Non-pigmented ciliary epithelial cell (primary cell): ENCODE measurements around the gene ZNF516.

Experiments used
- DNase-seq: peaks from one replicate; pipeline ENCODE4 v3.0.0-alpha.2; 2010; ENCODE audit warnings: low read depth

ZNF516 gene

GRCh38 chr18:76468345-76469304 lies 26.4 kb downstream of the ZNF516 start:
- no peak for DNase-seq

- no peak for DNase-seq
These were observed 27.5 kb downstream of the ZNF516 start for GRCh38 chr18:76467371-76468190.

GRCh38 chr18:76466410-76466991 lies 28.5 kb downstream of the ZNF516 start:
- no peak for DNase-seq

- DNase-seq = no peak
These were observed 29.2 kb downstream of the ZNF516 start for GRCh38 chr18:76465630-76466409.

- DNase-seq = no peak
These were observed 30.5 kb downstream of the ZNF516 start for GRCh38 chr18:76464281-76465259.

DNA sequence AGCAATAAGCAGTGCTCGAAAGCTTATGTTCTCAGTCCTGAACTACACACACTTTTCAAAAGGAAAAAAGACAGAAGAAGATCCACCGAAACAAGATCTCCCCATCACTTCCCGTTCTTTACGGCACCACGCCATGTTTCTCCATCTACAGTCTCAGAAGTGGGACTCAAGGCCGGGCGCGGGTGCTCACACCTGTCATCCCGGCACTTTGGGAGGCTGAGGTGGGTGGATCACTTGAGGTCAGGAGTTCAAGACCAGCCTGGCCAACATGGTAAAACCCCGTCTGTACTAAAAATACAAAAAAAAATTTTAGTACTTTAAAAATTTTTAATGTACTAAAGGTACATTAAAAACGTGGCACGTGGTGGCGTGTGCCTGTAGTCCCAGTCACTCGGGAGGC lies 31.2 kb downstream of the ZNF516 start:
- DNase-seq = no peak

- DNase-seq = no peak
These were observed 31.7 kb downstream of the ZNF516 start for GRCh38 chr18:76463358-76463757.

- DNase-seq = no peak
These were observed 32.7 kb downstream of the ZNF516 start for GRCh38 chr18:76462326-76462694.

- DNase-seq = no peak
These were observed 33.2 kb downstream of the ZNF516 start for GRCh38 chr18:76461692-76462325.

DNA sequence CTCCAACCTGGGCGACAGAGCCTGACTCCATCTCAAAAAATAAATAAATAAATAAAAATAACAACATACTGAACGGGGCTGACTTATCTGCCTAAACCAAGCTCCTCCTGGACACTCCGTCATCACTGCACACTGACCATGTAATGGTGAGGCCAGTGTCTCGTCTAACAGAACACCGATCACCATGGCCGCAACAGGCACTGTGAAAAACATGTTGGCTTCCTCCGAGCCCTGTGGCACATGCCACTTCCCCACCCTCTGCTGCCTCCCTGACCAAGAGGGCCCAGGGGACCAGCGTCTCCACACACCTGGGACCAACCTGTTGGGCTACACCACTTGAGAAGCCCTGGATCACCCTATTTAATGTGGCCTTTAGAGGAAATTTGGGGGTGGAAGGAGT lies 33.9 kb downstream of the ZNF516 start:
- DNase-seq = no peak

DNA sequence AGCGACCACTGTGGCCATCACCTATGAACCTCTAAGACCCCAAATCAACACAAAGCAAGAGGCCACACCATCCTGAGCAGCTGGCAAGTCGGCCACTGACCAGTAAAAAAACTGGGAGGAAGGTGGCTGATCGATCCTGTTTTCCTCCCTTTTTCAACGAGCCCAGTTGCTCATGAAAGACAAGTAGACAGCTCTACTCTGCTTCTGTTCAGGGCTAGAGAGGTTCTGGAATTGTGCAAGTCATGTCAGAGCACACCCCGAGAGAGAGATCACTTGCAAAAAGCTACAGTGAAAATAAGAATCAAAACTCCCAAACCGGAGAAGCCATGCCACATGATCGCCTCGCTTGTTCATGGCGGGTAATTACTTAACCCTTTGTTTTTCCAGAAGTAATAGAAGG lies 34.6 kb downstream of the ZNF516 start:
- no peak for DNase-seq

DNA sequence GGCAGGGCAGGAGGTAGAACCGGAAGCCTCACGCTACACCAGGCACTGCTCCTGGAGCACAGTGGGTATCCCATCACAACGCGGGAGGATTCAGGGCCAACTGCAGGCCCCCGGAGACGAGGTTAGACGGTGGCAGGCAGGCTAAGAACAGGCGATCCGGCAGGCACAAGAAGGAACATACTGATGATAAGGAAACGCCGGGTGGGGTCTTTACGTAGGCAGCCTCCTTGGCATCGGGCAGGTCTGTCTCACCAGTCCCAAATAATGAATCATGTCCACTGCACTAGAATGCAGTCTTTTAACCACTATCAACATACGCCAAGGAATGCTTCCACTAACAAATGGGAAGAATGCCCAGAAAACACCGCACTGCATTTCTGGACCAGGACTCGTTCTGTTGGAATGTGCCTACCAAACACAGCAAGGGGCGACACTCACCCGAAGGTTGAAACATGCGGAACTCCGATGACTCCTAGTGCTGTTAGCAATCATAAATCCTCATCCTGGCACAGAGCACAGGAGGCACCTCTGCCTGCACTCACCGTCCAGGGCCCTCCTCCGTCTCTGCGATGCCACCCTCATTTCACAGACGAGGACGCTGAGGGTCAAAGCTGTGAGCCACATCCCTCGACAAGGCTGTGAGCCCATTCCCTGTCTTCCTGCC lies 35.2 kb downstream of the ZNF516 start:
- peak; percentile 99 for DNase-seq

- no peak for DNase-seq
These were observed 35.7 kb downstream of the ZNF516 start for GRCh38 chr18:76459312-76459686.

- DNase-seq = no peak
These were observed 36.3 kb downstream of the ZNF516 start for GRCh38 chr18:76458522-76459311.

- DNase-seq = no peak
These were observed 37.1 kb downstream of the ZNF516 start for GRCh38 chr18:76457957-76458356.

- no peak for DNase-seq
These were observed 37.6 kb downstream of the ZNF516 start for GRCh38 chr18:76457475-76457874.

- no peak for DNase-seq
These were observed 38.2 kb downstream of the ZNF516 start for GRCh38 chr18:76456823-76457222.

- no peak for DNase-seq
These were observed 38.9 kb downstream of the ZNF516 start for GRCh38 chr18:76456018-76456750.
